K562 (cell line): ENCODE measurements around the gene MYLK2. TPM values are rescaled to one million over a fixed set of nuclear protein-coding genes. Genes with fewer than 3 reads are reported as not detected.

ENCODE experiments used
- ATAC-seq: fragments of 200-7000 bp; cut with Tn5 transposase; 3 replicates; pipeline ENCODE4 v1.9.1; 2020; ENCODE audit warnings: moderate library complexity
- BruUV-seq: library from RNA; stranded (reverse); fragments of 400-500 nt; replicated peaks from 2 replicates; lab custom pipeline; 2021; lab: Mats Ljungman, UMichigan
- CTCF ChIA-PET: fragments of 300-600 bp; formaldehyde crosslinking; extraction: SDS; loops from one replicate; lab custom pipeline; 2021; ENCODE audit warnings: low intra/inter-chr PET ratio; lab: Yijun Ruan, JAX
- POLR2A ChIA-PET: fragments of 300-600, 350-650 bp; sonication (Branson Sonifier 250); formaldehyde crosslinking; extraction: SDS; loops from one replicate; lab custom pipeline; 2021; ENCODE audit warnings: antibody characterized with exemption, inconsistent platforms; lab: Yijun Ruan, JAX
- DNase-seq, 4 experiments: peaks; one replicate each; pipeline versions ENCODE4 v3.0.0 to v3.0.0-alpha.2; 2011 to 2018; ENCODE audit warnings: low spot score in 3 of 4, mixed read lengths in 3 of 4; ENCODE audit errors: extremely low read depth in 1 of 4
- FAIRE-seq: peaks from 2 replicates; lab custom pipeline; 2011; peaks lifted over from hg19 to GRCh38; lab: Jason Lieb, UNC
- H2AFZ ChIP-seq: 2 replicates; pipeline ENCODE4 v1.6.0; 2011; ENCODE audit warnings: low read depth, low read length, control low read depth, inconsistent platforms
- H3K27ac ChIP-seq: fragments of 200-600 bp; 3 replicates; pipeline ENCODE4 v1.8.0; 2011; ENCODE audit warnings: low read depth, mild to moderate bottlenecking, control low read depth, inconsistent platforms, low read length, moderate library complexity, mixed read lengths; ENCODE audit errors: extremely low read depth
- H3K27me3 ChIP-seq, 2 experiments: fragments of 300-600 bp in 1 of 2; 2 replicates in 1 of 2; 3 replicates in 1 of 2; pipeline versions ENCODE4 v1.6.0 to v1.8.0; 2011; ENCODE audit warnings: inconsistent platforms in 2 of 2, low read length in 2 of 2, mild to moderate bottlenecking in 1 of 2, mixed read lengths in 1 of 2, moderate library complexity in 1 of 2; ENCODE audit not compliant: control insufficient read depth in 2 of 2, insufficient read depth in 2 of 2
- H3K36me3 ChIP-seq: fragments of 300-600 bp; 3 replicates; pipeline ENCODE4 v1.8.0; 2011; ENCODE audit warnings: mild to moderate bottlenecking, low read length, inconsistent platforms; ENCODE audit not compliant: control insufficient read depth, insufficient read depth
- H3K4me1 ChIP-seq, 2 experiments: fragments of 200-600 bp in 1 of 2; replicated peaks in 1 of 2; 2 replicates in 1 of 2; 3 replicates in 1 of 2; pipeline versions ENCODE4 v1.5.1 to v1.8.0; 2011; ENCODE audit warnings: inconsistent platforms in 2 of 2, low read length in 2 of 2, mild to moderate bottlenecking in 1 of 2, mixed read lengths in 1 of 2, moderate library complexity in 1 of 2; ENCODE audit not compliant: control insufficient read depth in 2 of 2, insufficient read depth in 2 of 2
- H3K4me2 ChIP-seq: 2 replicates; pipeline ENCODE4 v1.6.1; 2011; ENCODE audit warnings: low read length, control low read depth, inconsistent platforms, mixed read lengths; ENCODE audit not compliant: insufficient read depth
- H3K4me3 ChIP-seq: fragments of 200-600 bp; sonication (generic), shearing (Covaris generic); 2 replicates; pipeline ENCODE4 v1.5.1; 2016; ENCODE audit warnings: control low read depth, inconsistent platforms
- H3K79me2 ChIP-seq: fragments of 200-600 bp; 3 replicates; pipeline ENCODE4 v1.8.0; 2011; ENCODE audit warnings: low read length, inconsistent platforms; ENCODE audit not compliant: control insufficient read depth, insufficient read depth
- H3K9ac ChIP-seq, 2 experiments: 2 replicates each; pipeline versions ENCODE4 v1.6.0 to v1.6.1; 2011; ENCODE audit warnings: low read depth in 2 of 2, low read length in 2 of 2, control low read depth in 1 of 2, inconsistent platforms in 1 of 2, mild to moderate bottlenecking in 1 of 2, mixed read lengths in 1 of 2; ENCODE audit not compliant: insufficient read depth in 1 of 2
- H3K9me1 ChIP-seq: one replicate; pipeline ENCODE4 v1.6.0; 2011; ENCODE audit warnings: inconsistent platforms, mild to moderate bottlenecking, low read length, moderate library complexity; ENCODE audit not compliant: control insufficient read depth, insufficient read depth
- H3K9me3 ChIP-seq: replicated peaks from 2 replicates; pipeline ENCODE4 v1.5.1; 2011; ENCODE audit warnings: low read depth, low read length, inconsistent platforms; ENCODE audit not compliant: control insufficient read depth, insufficient read depth
- H4K20me1 ChIP-seq: replicated peaks from 2 replicates; pipeline ENCODE4 v1.6.1; 2011; ENCODE audit warnings: low read length, inconsistent platforms, mixed read lengths; ENCODE audit not compliant: control insufficient read depth, insufficient read depth
- DEAF1 ChIP-seq: fragments of 450-650 bp; formaldehyde crosslinking; IDR thresholded peaks from 2 replicates; pipeline ENCODE4 v1.4.0; 2020; ENCODE audit warnings: mild to moderate bottlenecking, moderate library complexity
- E2F3 ChIP-seq: fragments of 250-450 bp; sonication (Bioruptor Pico); IDR thresholded peaks from 2 replicates; pipeline ENCODE4 v1.4.0; 2020; ENCODE audit warnings: mild to moderate bottlenecking
- ETV6 ChIP-seq, 3 experiments: fragments of 150-350 bp in 1 of 3; sonication (generic) in 1 of 3; formaldehyde crosslinking in 1 of 3; IDR thresholded peaks; 2 replicates each; pipeline versions ENCODE4 v1.6.1 to v1.8.0; 2014 to 2022; ENCODE audit warnings: borderline replicate concordance in 2 of 3, low read depth in 2 of 3, antibody characterized with exemption in 1 of 3, low read length in 1 of 3, mild to moderate bottlenecking in 1 of 3, missing genetic modification reagents in 1 of 3
- EZH2 ChIP-seq: IDR thresholded peaks from 2 replicates; pipeline ENCODE4 v1.6.1; 2012; ENCODE audit warnings: low read depth, mild to moderate bottlenecking, inconsistent platforms, low read length, borderline replicate concordance
- HCFC1 ChIP-seq: IDR thresholded peaks from 2 replicates; pipeline ENCODE4 v1.6.1; 2012; ENCODE audit warnings: low read depth, low read length, improper control_type of control experiment
- HDAC1 ChIP-seq, 2 experiments: fragments of 450-650 bp; IDR thresholded peaks; 2 replicates each; pipeline ENCODE4 v1.6.1; 2016 to 2017; ENCODE audit warnings: inconsistent platforms in 1 of 2, mild to moderate bottlenecking in 1 of 2, moderate library complexity in 1 of 2
- HLTF ChIP-seq: fragments of 450-650 bp; IDR thresholded peaks from 2 replicates; pipeline ENCODE4 v1.6.1; 2016
- KDM5B ChIP-seq: fragments of 200-600 bp; sonication (generic); IDR thresholded peaks from 2 replicates; pipeline ENCODE4 v1.6.1; 2012; ENCODE audit warnings: low read depth, mild to moderate bottlenecking, moderate library complexity, low read length, control low read depth, inconsistent platforms; ENCODE audit not compliant: insufficient replicate concordance
- NFE2L1 ChIP-seq: fragments of 450-650 bp; IDR thresholded peaks from 2 replicates; pipeline ENCODE4 v1.6.1; 2016; ENCODE audit warnings: missing genetic modification characterization, low read depth, mild to moderate bottlenecking, missing compliant biosample characterization, moderate library complexity, borderline replicate concordance
- PHF20 ChIP-seq: fragments of 450-650 bp; IDR thresholded peaks from 2 replicates; pipeline ENCODE4 v1.6.1; 2018; ENCODE audit not compliant: partially characterized antibody
- PML ChIP-seq: IDR thresholded peaks from 2 replicates; pipeline ENCODE4 v1.6.1; 2012; ENCODE audit warnings: low read length, inconsistent platforms
- POLR2A ChIP-seq: fragments of 450-650 bp; conservative IDR thresholded peaks from 2 replicates; pipeline ENCODE4 v1.6.1; 2016
- PTBP1 ChIP-seq: fragments of 200-400 bp; formaldehyde crosslinking; IDR thresholded peaks from 2 replicates; pipeline ENCODE4 v1.6.1; 2017; ENCODE audit warnings: low read depth, low read length
- RFX5 ChIP-seq: IDR thresholded peaks from 2 replicates; pipeline ENCODE4 v1.6.1; 2011; ENCODE audit warnings: low read depth, mild to moderate bottlenecking, improper control_type of control experiment, low read length
- SNIP1 ChIP-seq: fragments of 450-650 bp; IDR thresholded peaks from 2 replicates; pipeline ENCODE4 v1.7.1; 2017; ENCODE audit warnings: low read depth, mild to moderate bottlenecking
- THRAP3 ChIP-seq: fragments of 450-650 bp; IDR thresholded peaks from 2 replicates; pipeline ENCODE4 v1.6.1; 2016; ENCODE audit warnings: mild to moderate bottlenecking, inconsistent platforms, borderline replicate concordance
- TOE1 ChIP-seq, 2 experiments: fragments of 450-650 bp in 1 of 2; sonication (generic) in 1 of 2; formaldehyde crosslinking in 1 of 2; IDR thresholded peaks; 2 replicates each; pipeline versions ENCODE4 v1.7.1 to v1.8.0; 2016 to 2022; ENCODE audit warnings: borderline replicate concordance in 2 of 2, mild to moderate bottlenecking in 2 of 2, antibody characterized with exemption in 1 of 2, inconsistent platforms in 1 of 2, low read depth in 1 of 2, missing genetic modification reagents in 1 of 2, moderate library complexity in 1 of 2
- ZC3H8 ChIP-seq: fragments of 450-650 bp; IDR thresholded peaks from 2 replicates; pipeline ENCODE4 v1.6.1; 2017
- ZHX1 ChIP-seq: fragments of 150-350 bp; conservative IDR thresholded peaks from 2 replicates; pipeline ENCODE4 v1.6.1; 2014; ENCODE audit warnings: low read length
- ZNF311 ChIP-seq: fragments of 250-450 bp; sonication (Bioruptor Pico); IDR thresholded peaks from 2 replicates; pipeline ENCODE4 v1.4.0; 2020; ENCODE audit warnings: mild to moderate bottlenecking, moderate library complexity
- WGBS: fragments of 100-300 bp; shearing (Covaris generic); methylation state at CpG from one replicate; pipeline ENCODE4 v1.1.6; 2016; ENCODE audit warnings: low coverage, mixed read lengths; ENCODE audit not compliant: insufficient coverage; ENCODE audit errors: missing lambda C conversion rate; 5-methylcytosine and 5-hydroxymethylcytosine counted together
- in situ Hi-C: fragments of 300-500 bp; cut with MboI; formaldehyde crosslinking; loops from 4 replicates; pipeline ENCODE4 v1.15.0; 2018; ENCODE audit warnings: inconsistent platforms, mixed read lengths
- intact Hi-C: fragments of 100-400 bp; cut with micrococcal nuclease; formaldehyde crosslinking; loops from 2 replicates; pipeline ENCODE4 v1.14.2; 2022
- polyA plus RNA-seq, 8 experiments: library from polyadenylated mRNA; depleted of rRNA in 4 of 8; stranded (reverse) in 5 of 8; unstranded in 3 of 8; fragments of >200 nt; fragmentation: Nextera tagmentation in 2 of 8; fragmentation: Illumina TruSeq in 1 of 8; extraction: Ambion mirVana in 2 of 8; extraction: Trizol in 1 of 8; gene quantifications; 2 replicates each; pipeline versions ENCODE4 v1.2.1 to v1.2.3, GENCODE V29; 2011 to 2014; ENCODE audit warnings: inconsistent platforms in 1 of 8, missing spikeins in 1 of 8
- total RNA-seq, 7 experiments: library from RNA; depleted of rRNA in 6 of 7; stranded (reverse); fragments of >200 nt in 6 of 7; fragmentation: Illumina TruSeq in 2 of 7; extraction: Trizol in 2 of 7; gene quantifications; 2 replicates each; pipeline versions ENCODE4 v1.2.1 to v1.2.3, GENCODE V29; 2011 to 2021; ENCODE audit warnings: low replicate concordance in 1 of 7

MYLK2 gene
- total and polyA plus RNA-seq, 9 of the 15 experiments (the other 6 are each of a cell fraction or from before 2014, with no cell fraction given): 0.07 to 0.53 (median 0.18) TPM; not detected in 2

- under 1% methylated on average over 16 of the region's 20 CpGs for WGBS
- H3K4me1 ChIP-seq: peaks cover 0 to 17% of the 10 kb centered on the region in 2 experiments; a peak in 3 of 5 replicates
- ChIA-PET CTCF (no interaction called here), POLR2A (no interaction called here)
- in situ Hi-C loops (loop anchor here (5.0 kb wide), 1 partner anchor 91 kb away; the partner anchor contains the start of gene PDRG1), intact Hi-C loops (no loop called here)
- no peaks in the 10 kb centered on the region for H3K36me3 ChIP-seq
- BruUV-seq: no TSS peak
- peaks cover 2% of the 10 kb centered on the region for H3K9me1 ChIP-seq
- H4K20me1 ChIP-seq: peaks cover 14% of the 10 kb centered on the region
- H3K79me2 ChIP-seq: no peaks in the 10 kb centered on the region
- peak overlapping the region; percentile 76 for H2AFZ ChIP-seq
- H3K27me3 ChIP-seq: peaks cover 24 to 66% of the 10 kb centered on the region in 2 experiments
- H3K9ac ChIP-seq: peak overlapping the region in 1 of 2 experiments; percentile 88; a peak in 3 of 4 replicates
- peak; percentile 38 for ATAC-seq
- peak in 2 of 4 experiments; percentile 35 to 37 for DNase-seq
- no peak overlapping the region for H3K27ac ChIP-seq
- FAIRE-seq: no peak
- H3K9me3 ChIP-seq: no peaks in the 10 kb centered on the region
- TF ChIP-seq PTBP1 (no peak), PML (no peak), ZNF311 (no peak), PHF20 (no peak), THRAP3 (no peak), TOE1 (IDR thresholded peaks at IDR 0.05; ENCODE audit: borderline replicate concordance) (no peak), TOE1 (CRISPR knock-in tag; IDR thresholded peaks at IDR 0.05; ENCODE audit: borderline replicate concordance, low read depth) (no peak), KDM5B (no peak), ZC3H8 (no peak), DEAF1 (CRISPR knock-in tag) (no peak), HCFC1 (no peak), SNIP1 (no peak), HLTF (no peak), ZHX1 (no peak), ETV6 (IDR thresholded peaks at IDR 0.05; ENCODE audit: borderline replicate concordance in 1 of 2, low read depth in 2 of 2, low read length in 1 of 2) (no peak), ETV6 (CRISPR knock-in tag; IDR thresholded peaks at IDR 0.05; ENCODE audit: borderline replicate concordance) (no peak), HDAC1 (IDR thresholded peaks at IDR 0.05) (no peak), NFE2L1 (tag) (no peak), RFX5 (no peak), POLR2A (no peak), E2F3 (CRISPR knock-in tag) (no peak), EZH2 (no peak)
- H3K4me2 ChIP-seq: peak overlapping the region; percentile 70
- peak overlapping the region; percentile 40 for H3K4me3 ChIP-seq
These were observed 41.9 kb downstream of the MYLK2 start for GRCh38 chr20:31861135-31861384.
